Measurements from ENCODE around the gene EXOC3. TPM values are rescaled to one million over a fixed set of nuclear protein-coding genes. Genes with fewer than 3 reads are reported as not detected.
A peak's percentile ranks its signal among the peaks of the same experiment; 100 is the strongest.
"Not testable (repeated sequence)": the region's sequence is repeated elsewhere in the genome, so short reads cannot be mapped to it uniquely, and the experiment has no call there.

Gene EXOC3
- total RNA-seq, 1 donor from 2014 or later = 59.5 TPM

DNA sequence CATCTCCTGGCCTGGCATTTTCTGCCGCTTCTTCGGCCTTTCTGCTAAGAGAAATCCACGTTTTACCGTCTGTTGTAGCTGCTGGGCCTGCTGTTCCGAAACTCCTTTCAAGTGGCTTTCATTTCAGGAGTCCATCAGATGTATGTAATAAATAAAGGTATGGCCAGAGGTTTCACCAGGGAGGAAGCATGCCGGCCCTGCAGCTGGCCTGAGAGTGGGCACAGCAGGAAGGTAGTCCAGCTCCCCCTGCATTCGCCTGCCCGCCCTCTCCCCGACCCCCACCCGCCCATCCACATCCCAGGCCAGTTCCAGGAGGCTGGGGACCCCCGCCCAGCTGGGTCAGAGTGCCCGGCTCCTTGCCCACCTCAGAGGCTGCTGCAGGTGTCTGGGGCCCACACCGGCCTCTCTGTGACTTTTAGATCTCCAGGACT, 46.4 kb upstream of the EXOC3 start:
- Histone ChIP-seq H3K27ac (no peak overlapping the region), H3K4me3 (no peak overlapping the region), H3K9me3 (no peaks in the 10 kb centered on the region), H3K36me3 (no peaks in the 10 kb centered on the region), H3K4me1 (peaks cover 32% of the 10 kb centered on the region), H3K27me3 (no peaks in the 10 kb centered on the region)
- peak; percentile 56 for DNase-seq
- intact Hi-C loops (cut with DNase I) = no loop called here
- ATAC-seq = no peak
- TF ChIP-seq, protein P1, sequence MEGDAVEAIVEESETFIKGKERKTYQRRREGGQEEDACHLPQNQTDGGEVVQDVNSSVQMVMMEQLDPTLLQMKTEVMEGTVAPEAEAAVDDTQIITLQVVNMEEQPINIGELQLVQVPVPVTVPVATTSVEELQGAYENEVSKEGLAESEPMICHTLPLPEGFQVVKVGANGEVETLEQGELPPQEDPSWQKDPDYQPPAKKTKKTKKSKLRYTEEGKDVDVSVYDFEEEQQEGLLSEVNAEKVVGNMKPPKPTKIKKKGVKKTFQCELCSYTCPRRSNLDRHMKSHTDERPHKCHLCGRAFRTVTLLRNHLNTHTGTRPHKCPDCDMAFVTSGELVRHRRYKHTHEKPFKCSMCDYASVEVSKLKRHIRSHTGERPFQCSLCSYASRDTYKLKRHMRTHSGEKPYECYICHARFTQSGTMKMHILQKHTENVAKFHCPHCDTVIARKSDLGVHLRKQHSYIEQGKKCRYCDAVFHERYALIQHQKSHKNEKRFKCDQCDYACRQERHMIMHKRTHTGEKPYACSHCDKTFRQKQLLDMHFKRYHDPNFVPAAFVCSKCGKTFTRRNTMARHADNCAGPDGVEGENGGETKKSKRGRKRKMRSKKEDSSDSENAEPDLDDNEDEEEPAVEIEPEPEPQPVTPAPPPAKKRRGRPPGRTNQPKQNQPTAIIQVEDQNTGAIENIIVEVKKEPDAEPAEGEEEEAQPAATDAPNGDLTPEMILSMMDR (IDR thresholded peaks at IDR 0.05) = no peak

DNA sequence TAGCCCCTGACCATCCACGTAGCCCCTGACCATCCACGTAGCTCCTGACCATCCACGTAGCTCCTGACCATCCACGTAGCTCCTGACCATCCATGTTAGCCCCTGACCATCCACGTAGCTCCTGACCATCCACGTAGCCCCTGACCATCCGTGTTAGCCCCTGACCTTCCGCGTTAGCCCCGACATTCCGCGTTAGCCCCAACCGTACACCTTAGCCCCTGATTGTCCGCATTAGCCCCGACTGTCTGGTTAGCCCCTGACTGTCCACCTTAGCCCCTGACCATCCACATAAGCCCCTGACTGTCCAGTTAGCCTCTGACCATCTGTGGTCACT, 44.9 kb upstream of the EXOC3 start:
- H3K4me1 ChIP-seq = peaks cover 32% of the 10 kb centered on the region
- H3K27ac ChIP-seq; H3K9me3 ChIP-seq; H3K27me3 ChIP-seq; ATAC-seq; intact Hi-C loops (cut with DNase I); H3K36me3 ChIP-seq; H3K4me3 ChIP-seq: not testable (repeated sequence)
- peak; percentile 40 for DNase-seq

DNA sequence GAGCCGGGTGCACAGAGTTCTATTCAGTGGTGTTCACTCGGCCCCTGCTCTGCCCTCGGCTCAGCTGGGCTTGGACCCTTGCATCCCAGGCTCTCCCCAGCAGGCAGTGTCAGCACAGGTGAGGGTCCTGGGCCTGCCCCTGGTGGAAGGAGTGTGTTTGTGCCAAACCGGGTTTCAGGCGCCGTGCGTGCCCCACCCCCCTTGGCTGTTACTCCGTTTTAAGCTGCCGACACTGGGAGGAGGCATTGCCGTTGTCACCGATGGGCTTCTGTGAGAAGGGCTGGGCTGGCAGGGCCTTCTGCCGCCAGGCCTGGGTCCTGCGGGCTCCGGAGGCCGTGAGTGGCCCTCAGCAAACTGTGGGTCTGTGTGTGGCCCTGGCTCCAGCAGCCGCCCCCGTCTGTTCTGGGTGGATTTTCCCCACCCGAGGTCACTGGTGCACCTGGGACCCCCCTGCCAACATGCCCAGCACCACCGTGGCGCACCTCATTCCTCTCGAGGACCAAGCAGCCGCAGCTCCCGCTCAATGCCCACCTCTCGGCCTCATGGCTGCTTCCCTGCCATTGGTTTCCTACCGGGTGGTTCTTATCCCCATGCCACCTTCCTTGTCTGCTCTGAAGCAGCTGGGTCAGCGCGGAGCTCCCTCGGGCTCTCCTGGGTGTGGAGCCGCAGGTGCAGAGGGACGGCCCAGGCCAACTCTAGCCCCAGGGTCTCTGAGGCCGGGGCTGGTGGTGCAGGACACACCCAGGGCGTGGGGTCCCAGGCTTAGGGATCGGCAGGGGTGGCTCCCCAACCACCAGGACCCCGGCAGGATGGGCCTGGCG, 44.3 kb upstream of the EXOC3 start:
- Histone ChIP-seq H3K36me3 (no peaks in the 10 kb centered on the region), H3K27me3 (no peaks in the 10 kb centered on the region), H3K4me1 (peaks cover 32% of the 10 kb centered on the region), H3K4me3 (no peak overlapping the region), H3K27ac (peak overlapping the region; percentile 90), H3K9me3 (no peaks in the 10 kb centered on the region)
- ATAC-seq = no peak
- intact Hi-C loops (cut with DNase I) = no loop called here
- TF ChIP-seq, protein P1 (IDR thresholded peaks at IDR 0.05) = no peak
- DNase-seq = peak; percentile 59

DNA sequence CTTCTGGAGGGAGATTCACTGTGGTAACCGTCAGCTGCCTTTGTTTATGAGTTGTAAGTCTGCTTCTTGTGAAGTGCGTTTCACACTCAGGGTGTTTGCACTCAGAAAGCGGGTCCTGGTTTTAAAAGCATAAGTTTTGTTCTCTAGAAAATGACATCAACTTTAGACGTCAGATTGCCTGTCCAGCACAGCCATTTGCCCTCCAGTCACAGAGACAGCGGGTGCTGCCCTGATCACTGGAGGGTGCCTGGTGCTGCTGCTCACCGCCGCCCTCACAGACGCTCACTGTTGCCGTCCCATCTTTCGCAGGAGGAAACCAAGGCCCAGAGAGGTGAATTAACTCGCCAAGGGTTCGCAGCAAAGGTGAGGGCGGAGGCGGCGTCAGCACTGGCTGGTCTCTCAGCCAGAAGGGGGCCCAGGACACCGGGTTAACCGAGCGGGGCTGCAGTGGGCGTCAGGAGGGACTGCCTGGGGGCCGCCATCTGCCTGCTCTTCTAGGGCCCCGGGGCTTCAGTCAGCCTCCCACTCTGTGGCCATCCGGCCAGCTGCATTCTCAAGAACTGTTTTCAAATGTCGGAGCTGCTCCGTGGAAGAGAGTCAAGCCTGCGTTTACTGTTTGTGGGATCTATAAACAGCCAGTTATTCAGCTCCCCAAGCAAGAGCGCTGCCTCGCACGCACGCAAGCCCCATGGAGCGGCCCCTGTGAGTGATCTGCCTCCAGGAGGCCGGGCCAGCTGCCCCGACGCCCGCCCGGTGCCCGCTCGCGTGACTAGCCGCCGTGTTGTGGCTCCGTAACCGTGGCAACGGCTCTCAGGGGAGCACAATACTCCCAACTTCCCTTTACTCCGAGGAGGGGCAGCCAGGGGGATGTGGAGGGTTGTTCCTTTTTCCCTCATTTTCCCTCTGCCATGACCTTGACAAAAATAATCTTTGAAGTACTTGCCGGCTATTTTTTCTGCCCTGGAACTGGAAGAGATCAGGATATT, 43.4 kb upstream of the EXOC3 start:
- Histone ChIP-seq H3K36me3 (no peaks in the 10 kb centered on the region), H3K27me3 (no peaks in the 10 kb centered on the region), H3K27ac (peak overlapping the region; percentile 90), H3K9me3 (no peaks in the 10 kb centered on the region), H3K4me1 (peaks cover 32% of the 10 kb centered on the region), H3K4me3 (peak overlapping the region; percentile 33)
- intact Hi-C loops (cut with DNase I) = no loop called here
- TF ChIP-seq, protein P1 (IDR thresholded peaks at IDR 0.05) = no peak
- ATAC-seq (peak; percentile 92), DNase-seq (peak; percentile 93)

DNA sequence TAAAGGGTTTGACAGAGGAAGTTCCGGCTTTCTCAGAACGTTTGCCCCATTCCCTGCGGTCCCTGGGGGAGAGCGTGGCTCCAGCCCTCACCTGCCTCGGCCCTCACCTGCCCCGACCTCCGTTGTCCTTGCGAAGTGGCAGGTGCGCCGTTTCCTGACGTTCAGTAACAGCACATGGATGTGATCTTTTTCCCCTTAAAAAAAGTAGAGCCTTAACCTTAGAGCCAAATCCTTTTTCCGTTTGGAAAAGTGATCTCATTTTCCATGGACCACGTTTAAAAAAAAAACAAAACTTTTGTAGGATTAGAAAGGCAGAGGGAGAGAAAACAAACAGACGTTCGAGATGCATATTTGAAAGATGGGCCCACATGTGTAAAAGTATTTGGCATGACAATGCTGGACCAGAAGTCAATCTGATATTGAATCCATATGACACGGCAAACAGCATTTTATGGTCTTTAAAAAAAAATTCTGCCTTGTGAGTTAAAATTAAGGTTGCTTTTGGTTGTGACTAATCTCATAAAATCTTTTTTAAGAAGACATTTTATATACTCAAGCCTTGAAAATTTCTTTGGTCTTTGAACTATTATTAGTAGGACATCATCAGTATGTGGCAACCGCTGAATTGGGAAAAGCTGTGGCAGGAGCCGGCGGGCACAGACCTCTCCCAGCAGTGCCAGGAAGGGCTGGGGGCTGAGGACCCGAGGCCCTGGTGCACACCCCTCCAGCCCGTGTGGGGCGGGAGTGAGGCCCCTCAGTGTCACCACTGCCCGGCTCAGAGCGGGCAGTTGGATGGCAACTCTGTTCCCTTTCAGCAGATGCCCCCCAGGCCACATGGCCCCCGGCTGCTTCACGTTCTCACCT, 42.5 kb upstream of the EXOC3 start:
- DNase-seq = no peak
- H3K4me1 ChIP-seq = peaks cover 25% of the 10 kb centered on the region
- H3K27me3 ChIP-seq = no peaks in the 10 kb centered on the region
- H3K27ac ChIP-seq = peak overlapping the region; percentile 90
- ATAC-seq = no peak
- peak overlapping the region; percentile 33 for H3K4me3 ChIP-seq
- no peaks in the 10 kb centered on the region for H3K36me3 ChIP-seq
- no peaks in the 10 kb centered on the region for H3K9me3 ChIP-seq
- TF ChIP-seq, protein P1 (IDR thresholded peaks at IDR 0.05) = no peak
- intact Hi-C loops (cut with DNase I) = no loop called here

All from upper lobe of right lung (tissue), 1 donor.